CD4-positive, CD25-positive, alpha-beta regulatory T cell (primary cell): ENCODE data around the gene NSRP1. TPM values are rescaled to one million over a fixed set of nuclear protein-coding genes. Genes with fewer than 3 reads are reported as not detected.
A peak's percentile ranks its signal among the peaks of the same experiment; 100 is the strongest.
"Not testable (repeated sequence)": the region's sequence is repeated elsewhere in the genome, so short reads cannot be mapped to it uniquely, and the experiment has no call there.

ENCODE experiments used
- ATAC-seq, 2 donors: fragments of 150-1000 bp; cut with Tn5 transposase; one replicate each; pipeline ENCODE4 v1.10.0; 2021; ENCODE audit warnings: low read depth in 2 of 2, moderate number of reproducible peaks in 2 of 2, moderate library complexity in 1 of 2
- DNase-seq, 3 donors: peaks; one replicate each; pipeline versions ENCODE4 v3.0.0 to v3.0.0-alpha.2; 2012 to 2022; ENCODE audit warnings: mixed read lengths in 1 of 3
- H3K27ac ChIP-seq: one replicate; pipeline ENCODE4 v1.7.0; 2013; ENCODE audit warnings: mild to moderate bottlenecking, low read length; ENCODE audit not compliant: insufficient read depth, poor library complexity, severe bottlenecking
- H3K27me3 ChIP-seq: one replicate; pipeline ENCODE4 v1.7.0; 2013; ENCODE audit warnings: low read length; ENCODE audit not compliant: control insufficient read depth, insufficient read depth
- H3K36me3 ChIP-seq: one replicate; pipeline ENCODE4 v1.7.0; 2013; ENCODE audit warnings: mild to moderate bottlenecking, low read length, moderate library complexity; ENCODE audit not compliant: control insufficient read depth, insufficient read depth
- H3K4me1 ChIP-seq: 2 replicates; pipeline ENCODE4 v1.7.0; 2013; ENCODE audit warnings: mild to moderate bottlenecking, low read length; ENCODE audit not compliant: insufficient read depth, control insufficient read depth, poor library complexity, severe bottlenecking
- H3K4me3 ChIP-seq: one replicate; pipeline ENCODE4 v1.7.0; 2013; ENCODE audit warnings: low read depth, mild to moderate bottlenecking, low read length, moderate library complexity
- H3K9me3 ChIP-seq, 2 experiments: 1 replicate in 1 of 2; 2 replicates in 1 of 2; pipeline ENCODE4 v1.7.0; 2013; ENCODE audit warnings: low read length in 2 of 2, mild to moderate bottlenecking in 1 of 2, moderate library complexity in 1 of 2; ENCODE audit not compliant: control insufficient read depth in 2 of 2
- H3K27ac Mint-ChIP-seq, 3 donors: one replicate each; pipeline ENCODE4 v1.8.0; 2020 to 2022; ENCODE audit warnings: mild to moderate bottlenecking in 3 of 3, mixed read lengths in 3 of 3, moderate library complexity in 2 of 3
- H3K27me3 Mint-ChIP-seq: one replicate; pipeline ENCODE4 v1.8.0; 2022; ENCODE audit warnings: mild to moderate bottlenecking, mixed read lengths
- H3K36me3 Mint-ChIP-seq: one replicate; pipeline ENCODE4 v1.8.0; 2020; ENCODE audit warnings: mixed read lengths
- H3K4me1 Mint-ChIP-seq, 4 donors: one replicate each; pipeline ENCODE4 v1.8.0; 2020 to 2022; ENCODE audit warnings: mixed read lengths in 4 of 4, mild to moderate bottlenecking in 1 of 4
- H3K4me3 Mint-ChIP-seq, 4 donors: one replicate each; pipeline ENCODE4 v1.8.0; 2020 to 2022; ENCODE audit warnings: mild to moderate bottlenecking in 4 of 4, mixed read lengths in 4 of 4, moderate library complexity in 3 of 4
- H3K9me3 Mint-ChIP-seq, 7 donors: one replicate each; pipeline ENCODE4 v1.8.0; 2020 to 2022; ENCODE audit warnings: mixed read lengths in 7 of 7, mild to moderate bottlenecking in 3 of 7, moderate library complexity in 2 of 7
- polyA plus RNA-seq, 4 donors: library from polyadenylated mRNA; unstranded; fragments of 300-500 nt; fragmentation: Illumina TruSeq; gene quantifications; one replicate each; pipeline ENCODE4 v1.2.3, GENCODE V29; 2021
- total RNA-seq: library from RNA; stranded (reverse); gene quantifications from one replicate; pipeline ENCODE4 v1.2.3, GENCODE V29; 2022

Gene NSRP1
- total and polyA plus RNA-seq, 5 donors from 2014 or later: 16.3 to 31.8 (median 26.4) TPM

- H3K36me3 ChIP-seq: no peaks in the 10 kb centered on the region
- H3K27ac ChIP-seq: no peak overlapping the region
- peaks cover 6% of the 10 kb centered on the region for H3K4me1 ChIP-seq
- H3K9me3 ChIP-seq: no peaks in the 10 kb centered on the region
- H3K27me3 Mint-ChIP-seq: peaks cover 45% of the 10 kb centered on the region
- peaks cover 3 to 6% (median 5%) of the 10 kb centered on the region in 4 donors for H3K4me1 Mint-ChIP-seq
- no peaks in the 10 kb centered on the region for H3K9me3 Mint-ChIP-seq
- ATAC-seq (no peak), DNase-seq (no peak)
- H3K27me3 ChIP-seq: peaks cover 9% of the 10 kb centered on the region
- no peak overlapping the region for H3K4me3 ChIP-seq
- H3K36me3 Mint-ChIP-seq: no peaks in the 10 kb centered on the region
- H3K27ac Mint-ChIP-seq: no peak overlapping the region
- no peak overlapping the region for H3K4me3 Mint-ChIP-seq
Observed at GRCh38 chr17:30103921-30104320, 12.7 kb upstream of the NSRP1 start.

- Mint-ChIP-seq H3K4me1 (peaks cover 3 to 6% (median 5%) of the 10 kb centered on the region in 4 donors), H3K4me3 (peak overlapping the region; percentile 36 to 90 (median 68)), H3K36me3 (no peaks in the 10 kb centered on the region), H3K27me3 (peaks cover 42% of the 10 kb centered on the region), H3K9me3 (no peaks in the 10 kb centered on the region), H3K27ac (peak overlapping the region in 2 of 3 donors; percentile 18 to 20)
- Histone ChIP-seq H3K9me3 (no peaks in the 10 kb centered on the region), H3K4me3 (peak overlapping the region; percentile 84), H3K4me1 (peaks cover 6% of the 10 kb centered on the region), H3K36me3 (no peaks in the 10 kb centered on the region), H3K27me3 (peaks cover 12% of the 10 kb centered on the region), H3K27ac (no peak overlapping the region)
- DNase-seq: peak; percentile 49 to 78 (median 64)
- ATAC-seq: peak; percentile 84 to 96
Observed at GRCh38 chr17:30104575-30105339, 11.9 kb upstream of the NSRP1 start.

- DNase-seq (no peak), ATAC-seq (no peak)
- peaks cover 5% of the 10 kb centered on the region for H3K36me3 Mint-ChIP-seq
- Histone ChIP-seq H3K4me3 (no peak overlapping the region), H3K27me3 (peaks cover 5% of the 10 kb centered on the region), H3K4me1 (peaks cover 8% of the 10 kb centered on the region), H3K27ac (no peak overlapping the region), H3K9me3 (no peaks in the 10 kb centered on the region), H3K36me3 (no peaks in the 10 kb centered on the region)
- H3K4me1 Mint-ChIP-seq: peaks cover 5 to 16% (median 13%) of the 10 kb centered on the region in 4 donors
- H3K9me3 Mint-ChIP-seq: no peaks in the 10 kb centered on the region
- no peak overlapping the region for H3K27ac Mint-ChIP-seq
- H3K4me3 Mint-ChIP-seq: peak overlapping the region in 1 of 4 donors; percentile 38
- H3K27me3 Mint-ChIP-seq: peaks cover 12% of the 10 kb centered on the region
Observed at GRCh38 chr17:30112794-30113193, 3.8 kb upstream of the NSRP1 start.

- no peak overlapping the region for H3K4me3 ChIP-seq
- Mint-ChIP-seq H3K27ac (no peak overlapping the region), H3K4me1 (peaks cover 9 to 20% (median 17%) of the 10 kb centered on the region in 4 donors), H3K9me3 (no peaks in the 10 kb centered on the region), H3K4me3 (peak overlapping the region in 2 of 4 donors; percentile 20 to 38), H3K27me3 (peaks cover 8% of the 10 kb centered on the region), H3K36me3 (peaks cover 5% of the 10 kb centered on the region)
- no peaks in the 10 kb centered on the region for H3K36me3 ChIP-seq
- peaks cover 12% of the 10 kb centered on the region for H3K4me1 ChIP-seq
- H3K27ac ChIP-seq: no peak overlapping the region
- no peak for DNase-seq
- no peaks in the 10 kb centered on the region for H3K9me3 ChIP-seq
- H3K27me3 ChIP-seq: peaks cover 3% of the 10 kb centered on the region
- ATAC-seq: no peak
Observed at GRCh38 chr17:30113213-30113612, 3.4 kb upstream of the NSRP1 start.

GRCh38 chr17:30116345-30116660 is 313 bp upstream of the NSRP1 start:
- peaks cover 26 to 46% (median 36%) of the 10 kb centered on the region in 4 donors for H3K4me1 Mint-ChIP-seq
- H3K36me3 Mint-ChIP-seq: peaks cover 10% of the 10 kb centered on the region
- no peaks in the 10 kb centered on the region for H3K27me3 Mint-ChIP-seq
- no peaks in the 10 kb centered on the region for H3K9me3 Mint-ChIP-seq
- H3K9me3 ChIP-seq: no peaks in the 10 kb centered on the region
- no peaks in the 10 kb centered on the region for H3K27me3 ChIP-seq
- no peak for DNase-seq
- H3K27ac ChIP-seq: peak overlapping the region; percentile 96
- peaks cover 12% of the 10 kb centered on the region for H3K36me3 ChIP-seq
- H3K4me3 Mint-ChIP-seq: peak overlapping the region; percentile 90 to 98 (median 96)
- H3K4me3 ChIP-seq: peak overlapping the region; percentile 95
- H3K4me1 ChIP-seq: peaks cover 31% of the 10 kb centered on the region
- peak in 1 of 2 donors; percentile 24 for ATAC-seq
- H3K27ac Mint-ChIP-seq: peak overlapping the region; percentile 98 to 100 (median 99)

- Histone ChIP-seq H3K27ac (peak overlapping the region; percentile 96), H3K36me3 (peaks cover 18% of the 10 kb centered on the region), H3K4me1 (peaks cover 34% of the 10 kb centered on the region), H3K27me3 (no peaks in the 10 kb centered on the region), H3K9me3 (no peaks in the 10 kb centered on the region), H3K4me3 (peak overlapping the region; percentile 95)
- peak overlapping the region; percentile 90 to 98 (median 96) for H3K4me3 Mint-ChIP-seq
- DNase-seq: no peak
- peaks cover 31 to 54% (median 39%) of the 10 kb centered on the region in 4 donors for H3K4me1 Mint-ChIP-seq
- H3K9me3 Mint-ChIP-seq: no peaks in the 10 kb centered on the region
- peaks cover 14% of the 10 kb centered on the region for H3K36me3 Mint-ChIP-seq
- H3K27me3 Mint-ChIP-seq: no peaks in the 10 kb centered on the region
- ATAC-seq: no peak
- H3K27ac Mint-ChIP-seq: peak overlapping the region; percentile 98 to 100 (median 99)
Observed at GRCh38 chr17:30117675-30118081, 1.1 kb downstream of the NSRP1 start.

- peak overlapping the region in 2 of 3 donors; percentile 48 to 99 for H3K27ac Mint-ChIP-seq
Observed at GRCh38 chr17:30118635-30119034, 2.0 kb downstream of the NSRP1 start.

More at GRCh38 chr17:30118635-30119034, 2.0 kb downstream of the NSRP1 start:
- peaks cover 31 to 59% (median 40%) of the 10 kb centered on the region in 4 donors for H3K4me1 Mint-ChIP-seq
- H3K27ac ChIP-seq, H3K27me3 ChIP-seq, H3K27me3 Mint-ChIP-seq, H3K9me3 Mint-ChIP-seq, DNase-seq, ATAC-seq, H3K9me3 ChIP-seq: not testable (repeated sequence)
- peak overlapping the region; percentile 90 to 98 (median 96) for H3K4me3 Mint-ChIP-seq
- Histone ChIP-seq H3K4me3 (peak overlapping the region; percentile 95), H3K36me3 (peaks cover 19% of the 10 kb centered on the region), H3K4me1 (peaks cover 35% of the 10 kb centered on the region)
- peaks cover 14% of the 10 kb centered on the region for H3K36me3 Mint-ChIP-seq
